Right lobe of liver (tissue), 6 donors: ENCODE data around the gene ACBD6. TPM values are rescaled to one million over a fixed set of nuclear protein-coding genes. Genes with fewer than 3 reads are reported as not detected.
A peak's percentile ranks its signal among the peaks of the same experiment; 100 is the strongest.

Experiments used
- ATAC-seq, 4 donors: fragments of 200-7000 bp; cut with Tn5 transposase; one replicate each; pipeline ENCODE4 v1.9.1; 2020; ENCODE audit warnings: mild to moderate bottlenecking in 4 of 4, moderate library complexity in 4 of 4
- DNase-seq, 3 donors: peaks; one replicate each; pipeline ENCODE4 v3.0.0-alpha.2; 2020
- H3K27ac ChIP-seq, 3 donors: fragments of 200-600 bp; one replicate each; pipeline ENCODE4 v1.8.0; 2022
- H3K27me3 ChIP-seq, 2 donors: fragments of 200-600 bp; one replicate each; pipeline ENCODE4 v1.8.0; 2022
- H3K36me3 ChIP-seq, 4 donors: fragments of 200-600 bp; sonication (generic) in 1 of 4; one replicate each; pipeline versions ENCODE4 v1.5.1 to v1.8.0; 2017 to 2022; ENCODE audit warnings: control low read depth in 1 of 4
- H3K4me1 ChIP-seq, 4 donors: fragments of 200-600 bp; sonication (generic) in 1 of 4; one replicate each; pipeline versions ENCODE4 v1.5.1 to v1.8.0; 2017 to 2022; ENCODE audit warnings: control low read depth in 1 of 4
- H3K4me3 ChIP-seq, 3 donors: fragments of 200-600 bp; one replicate each; pipeline ENCODE4 v1.8.0; 2022
- H3K9me3 ChIP-seq, 4 donors: fragments of 200-600 bp; sonication (generic) in 1 of 4; one replicate each; pipeline versions ENCODE4 v1.5.1 to v1.8.0; 2017 to 2022; ENCODE audit warnings: control low read depth in 1 of 4
- CTCF ChIP-seq, 4 donors: fragments of 200-600 bp in 3 of 4; fragments of 450-650 bp in 1 of 4; IDR thresholded peaks; one replicate each; pipeline versions ENCODE4 v1.5.1 to v1.8.0; 2016 to 2022; ENCODE audit warnings: antibody characterized with exemption in 4 of 4, mild to moderate bottlenecking in 2 of 4
- POLR2A ChIP-seq: fragments of 450-650 bp; IDR thresholded peaks from one replicate; pipeline ENCODE4 v1.6.1; 2017; ENCODE audit warnings: antibody characterized with exemption, mild to moderate bottlenecking
- WGBS: methylation state at CpG from one replicate; pipeline ENCODE4 v1.1.6; 2018; ENCODE audit warnings: low coverage, low lambda C conversion rate; ENCODE audit not compliant: insufficient coverage; ENCODE audit errors: missing lambda C conversion rate; 5-methylcytosine and 5-hydroxymethylcytosine counted together
- intact Hi-C, 2 donors: fragments of 100-400 bp; cut with DNase I; formaldehyde crosslinking; loops; one replicate each; pipeline versions ENCODE4 v1.11.2 to v1.14.1; 2022
- total RNA-seq, 6 experiments: library from RNA; depleted of rRNA in 2 of 6; stranded (reverse); fragments of >200 nt in 2 of 6; fragmentation: NEBNext Ultra II Directional in 3 of 6; extraction: Animal tissue kit (Norgen Biotek cat#: 25700) in 3 of 6; gene quantifications; one replicate each; pipeline versions ENCODE4 v1.1.0 to v1.2.4, GENCODE V29; 2016 to 2023
- donor health status: DM: no; HTN: yes; CAD: no.
- donor health status: DM: no; HTN: no; CAD: no.
- donor health status: DM: no; HTN: no; CAD: no.
- donor health status: DM: no; HTN: yes; CAD: no.
- donor health status: DM: no; HTN: yes; CAD: no.

ACBD6 gene
- total RNA-seq, 6 experiments from 2014 or later = 9.5 to 18.9 (median 11.5) TPM

- Histone ChIP-seq H3K27me3 (no peaks in the 10 kb centered on the region), H3K27ac (no peak overlapping the region), H3K9me3 (no peaks in the 10 kb centered on the region), H3K4me3 (no peak overlapping the region), H3K4me1 (peaks cover 0 to 4% (median 0%) of the 10 kb centered on the region in 4 donors), H3K36me3 (no peaks in the 10 kb centered on the region)
- TF ChIP-seq CTCF (IDR thresholded peaks at IDR 0.05) = no peak
- TF ChIP-seq POLR2A = no peak
- ATAC-seq (no peak), DNase-seq (no peak)
- WGBS = 100% methylated on average over 1 of the region's 1 CpG
- intact Hi-C loops = no loop called here
Observed at GRCh38 chr1:180545991-180546390, 43.6 kb upstream of the ACBD6 start.

- H3K4me3 ChIP-seq = no peak overlapping the region
- no peaks in the 10 kb centered on the region for H3K9me3 ChIP-seq
- H3K4me1 ChIP-seq = peaks cover 0 to 4% (median 0%) of the 10 kb centered on the region in 4 donors
- peak; percentile 54 to 83 (median 80) for DNase-seq
- no peaks in the 10 kb centered on the region for H3K27me3 ChIP-seq
- no peak overlapping the region for H3K27ac ChIP-seq
- 0% methylated on average over 1 of the region's 4 CpGs for WGBS
- intact Hi-C loops = no loop called here
- no peaks in the 10 kb centered on the region for H3K36me3 ChIP-seq
- no peak for TF ChIP-seq POLR2A
- no peak for TF ChIP-seq CTCF (IDR thresholded peaks at IDR 0.05)
- ATAC-seq = peak; percentile 93 to 99 (median 96)
Observed at GRCh38 chr1:180544050-180544449, 41.7 kb upstream of the ACBD6 start.

- H3K27ac ChIP-seq = no peak overlapping the region
- intact Hi-C loops = no loop called here
- no peaks in the 10 kb centered on the region for H3K36me3 ChIP-seq
- ATAC-seq (no peak), DNase-seq (no peak)
- 60% methylated on average over 2 of the region's 2 CpGs for WGBS
- no peak overlapping the region for H3K4me3 ChIP-seq
- H3K4me1 ChIP-seq = peaks cover 0 to 4% (median 0%) of the 10 kb centered on the region in 4 donors
- H3K9me3 ChIP-seq = no peaks in the 10 kb centered on the region
- H3K27me3 ChIP-seq = no peaks in the 10 kb centered on the region
- TF ChIP-seq POLR2A (no peak), CTCF (IDR thresholded peaks at IDR 0.05) (no peak)
Observed at GRCh38 chr1:180542838-180543145, 40.4 kb upstream of the ACBD6 start.

GRCh38 chr1:180542113-180542837, 39.9 kb upstream of the ACBD6 start:
- no peak for ATAC-seq
- no peak for TF ChIP-seq CTCF (IDR thresholded peaks at IDR 0.05)
- no peak for TF ChIP-seq POLR2A

More at GRCh38 chr1:180542113-180542837, 39.9 kb upstream of the ACBD6 start:
- WGBS = 51% methylated on average over 7 of the region's 9 CpGs
- H3K27me3 ChIP-seq = no peaks in the 10 kb centered on the region
- intact Hi-C loops = no loop called here
- no peak overlapping the region for H3K27ac ChIP-seq
- H3K36me3 ChIP-seq = no peaks in the 10 kb centered on the region
- no peaks in the 10 kb centered on the region for H3K9me3 ChIP-seq
- DNase-seq = no peak
- peaks cover 0 to 4% (median 0%) of the 10 kb centered on the region in 4 donors for H3K4me1 ChIP-seq
- no peak overlapping the region for H3K4me3 ChIP-seq
